ENCODE data around the gene C10orf105.

C10orf105 gene

GRCh38 chr10:71757399-71757922, 37.9 kb upstream of the C10orf105 start:
- no peak overlapping the region for H2AFZ ChIP-seq (ENCODE audit: low read length)
- H3F3A ChIP-seq (ENCODE audit: insufficient read depth, low read length) = no peaks in the 10 kb centered on the region
- H3K27ac ChIP-seq (ENCODE audit: low read depth, low read length, poor library complexity, severe bottlenecking) = no peak overlapping the region
- H3K79me2 ChIP-seq (ENCODE audit: insufficient read depth, low read length) = no peaks in the 10 kb centered on the region
- H3K4me3 ChIP-seq (ENCODE audit: low read depth, low read length, poor library complexity, severe bottlenecking) = no peak overlapping the region
- H3K27me3 ChIP-seq (ENCODE audit: insufficient read depth, low read length) = peaks cover 12% of the 10 kb centered on the region
- no peaks in the 10 kb centered on the region for H3K4me1 ChIP-seq (ENCODE audit: insufficient read depth, low read length, severe bottlenecking)
- no peak overlapping the region for H3K4me2 ChIP-seq (ENCODE audit: low read length)
- no peaks in the 10 kb centered on the region for H3K9me3 ChIP-seq (ENCODE audit: low read length)
- H3K36me3 ChIP-seq (ENCODE audit: insufficient read depth, low read length) = no peaks in the 10 kb centered on the region
- H3K9me2 ChIP-seq (ENCODE audit: low read depth, low read length) = no peaks in the 10 kb centered on the region
- no peak overlapping the region for H3K9ac ChIP-seq (ENCODE audit: low read length)
- no peak for TF ChIP-seq EZH2 (IDR thresholded peaks at IDR 0.05; ENCODE audit: borderline replicate concordance, low read length)
- no peaks in the 10 kb centered on the region for H4K20me1 ChIP-seq (ENCODE audit: insufficient read depth, low read length)

- Histone ChIP-seq H2AFZ (ENCODE audit: low read length) (no peak overlapping the region), H3K36me3 (ENCODE audit: insufficient read depth, low read length) (no peaks in the 10 kb centered on the region)
These were observed 37.0 kb upstream of the C10orf105 start for GRCh38 chr10:71756311-71757191.

GRCh38 chr10:71755179-71755879, 35.8 kb upstream of the C10orf105 start:
- Histone ChIP-seq H3K4me1 (ENCODE audit: insufficient read depth, low read length, severe bottlenecking) (no peaks in the 10 kb centered on the region), H3K4me3 (ENCODE audit: low read depth, low read length, poor library complexity, severe bottlenecking) (no peak overlapping the region), H3F3A (ENCODE audit: insufficient read depth, low read length) (no peaks in the 10 kb centered on the region), H3K36me3 (ENCODE audit: insufficient read depth, low read length) (no peaks in the 10 kb centered on the region), H3K27ac (ENCODE audit: low read depth, low read length, poor library complexity, severe bottlenecking) (no peak overlapping the region), H3K27me3 (ENCODE audit: insufficient read depth, low read length) (peaks cover 17% of the 10 kb centered on the region), H3K79me2 (ENCODE audit: insufficient read depth, low read length) (no peaks in the 10 kb centered on the region), H3K9ac (ENCODE audit: low read length) (no peak overlapping the region), H3K9me2 (ENCODE audit: low read depth, low read length) (no peaks in the 10 kb centered on the region), H4K20me1 (ENCODE audit: insufficient read depth, low read length) (no peaks in the 10 kb centered on the region), H2AFZ (ENCODE audit: low read length) (no peak overlapping the region), H3K9me3 (ENCODE audit: low read length) (no peaks in the 10 kb centered on the region), H3K4me2 (ENCODE audit: low read length) (no peak overlapping the region)
- TF ChIP-seq CTCF (IDR thresholded peaks at IDR 0.05; ENCODE audit: low read length) (no peak), EZH2 (IDR thresholded peaks at IDR 0.05; ENCODE audit: borderline replicate concordance, low read length) (no peak)

More at GRCh38 chr10:71756311-71757191, 37.0 kb upstream of the C10orf105 start:
- no peaks in the 10 kb centered on the region for H3K9me2 ChIP-seq (ENCODE audit: low read depth, low read length)
- no peak overlapping the region for H3K27ac ChIP-seq (ENCODE audit: low read depth, low read length, poor library complexity, severe bottlenecking)
- no peak overlapping the region for H3K4me3 ChIP-seq (ENCODE audit: low read depth, low read length, poor library complexity, severe bottlenecking)
- H3K4me2 ChIP-seq (ENCODE audit: low read length) = no peak overlapping the region
- TF ChIP-seq EZH2 (IDR thresholded peaks at IDR 0.05; ENCODE audit: borderline replicate concordance, low read length) (no peak), CTCF (IDR thresholded peaks at IDR 0.05; ENCODE audit: low read length) (no peak)
- no peaks in the 10 kb centered on the region for H4K20me1 ChIP-seq (ENCODE audit: insufficient read depth, low read length)
- no peaks in the 10 kb centered on the region for H3F3A ChIP-seq (ENCODE audit: insufficient read depth, low read length)
- H3K9ac ChIP-seq (ENCODE audit: low read length) = no peak overlapping the region
- H3K9me3 ChIP-seq (ENCODE audit: low read length) = no peaks in the 10 kb centered on the region
- H3K27me3 ChIP-seq (ENCODE audit: insufficient read depth, low read length) = peaks cover 9% of the 10 kb centered on the region
- no peaks in the 10 kb centered on the region for H3K79me2 ChIP-seq (ENCODE audit: insufficient read depth, low read length)
- no peaks in the 10 kb centered on the region for H3K4me1 ChIP-seq (ENCODE audit: insufficient read depth, low read length, severe bottlenecking)

Data from OCI-LY1 (cell line).